Activated naive CD8-positive, alpha-beta T cell treated with anti-CD3 and anti-CD28 coated beads, Interleukin-2, amount 10 ng/mL, durations not matched to agents 7 days and 5 days (primary cell): ENCODE results near the gene ITGA1. TPM values are rescaled to one million over a fixed set of nuclear protein-coding genes. Genes with fewer than 3 reads are reported as not detected.

Experiments used
- ATAC-seq: fragments of 150-1000 bp; cut with Tn5 transposase; one replicate; pipeline ENCODE4 v1.10.0; 2021; ENCODE audit warnings: low read depth, moderate library complexity
- POLR2A ChIA-PET: fragments of 350-600 bp; sonication (Branson Sonifier 250); formaldehyde crosslinking; loops from one replicate; lab custom pipeline; 2021; ENCODE audit warnings: antibody characterized with exemption; lab: Charles Lee
- DNase-seq: peaks from one replicate; pipeline ENCODE4 v3.0.0; 2021
- H3K27ac Mint-ChIP-seq: one replicate; pipeline ENCODE4 v1.8.0; 2022; ENCODE audit warnings: mild to moderate bottlenecking, mixed read lengths
- H3K27me3 Mint-ChIP-seq: one replicate; pipeline ENCODE4 v1.8.0; 2022; ENCODE audit warnings: mild to moderate bottlenecking, moderate library complexity, mixed read lengths
- H3K36me3 Mint-ChIP-seq: one replicate; pipeline ENCODE4 v1.8.0; 2021; ENCODE audit warnings: mild to moderate bottlenecking, mixed read lengths
- H3K4me1 Mint-ChIP-seq: one replicate; pipeline ENCODE4 v1.8.0; 2021; ENCODE audit warnings: mixed read lengths
- H3K4me3 Mint-ChIP-seq: one replicate; pipeline ENCODE4 v1.8.0; 2022; ENCODE audit warnings: mild to moderate bottlenecking, moderate library complexity, mixed read lengths
- H3K9me3 Mint-ChIP-seq: one replicate; pipeline ENCODE4 v1.8.0; 2021; ENCODE audit warnings: mixed read lengths
- total RNA-seq, 2 experiments: library from RNA; stranded (reverse); gene quantifications; one replicate each; pipeline ENCODE4 v1.2.3, GENCODE V29; 2021

ITGA1 gene
- total RNA-seq, 2 experiments from 2014 or later = 21.7 to 23.6 TPM

DNA sequence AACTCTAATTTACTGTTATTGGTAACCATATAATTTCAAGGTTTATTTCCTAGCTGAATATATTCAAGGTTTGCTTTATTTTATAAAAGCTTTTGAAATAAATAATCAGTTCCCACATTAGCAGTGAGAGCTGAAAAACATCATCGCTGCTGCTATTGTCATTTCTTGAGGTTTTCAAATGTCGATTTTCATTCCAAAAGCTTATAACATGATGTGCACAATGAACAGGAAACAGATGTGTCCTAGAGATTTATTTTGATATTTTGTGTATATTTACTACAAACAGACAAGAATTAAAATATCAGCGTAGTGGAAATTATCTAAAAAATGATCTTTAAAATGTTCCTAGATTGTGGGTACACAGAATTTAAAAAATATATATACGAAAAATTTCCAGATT is 10.5 kb upstream of the ITGA1 start:
- no peak overlapping the region for H3K4me3 Mint-ChIP-seq
- H3K9me3 Mint-ChIP-seq = no peaks in the 10 kb centered on the region
- H3K27ac Mint-ChIP-seq = no peak overlapping the region
- H3K36me3 Mint-ChIP-seq = peaks cover 5% of the 10 kb centered on the region
- ATAC-seq (no peak), DNase-seq (no peak)
- H3K27me3 Mint-ChIP-seq = no peaks in the 10 kb centered on the region
- peaks cover 36% of the 10 kb centered on the region for H3K4me1 Mint-ChIP-seq
- POLR2A ChIA-PET = interaction anchor here (0.7 to 1.7 kb wide), 3 partner anchors 12 to 37 kb away, joined by 3 to 4 read pairs (median 3); no protein-coding TSS in a partner anchor

DNA sequence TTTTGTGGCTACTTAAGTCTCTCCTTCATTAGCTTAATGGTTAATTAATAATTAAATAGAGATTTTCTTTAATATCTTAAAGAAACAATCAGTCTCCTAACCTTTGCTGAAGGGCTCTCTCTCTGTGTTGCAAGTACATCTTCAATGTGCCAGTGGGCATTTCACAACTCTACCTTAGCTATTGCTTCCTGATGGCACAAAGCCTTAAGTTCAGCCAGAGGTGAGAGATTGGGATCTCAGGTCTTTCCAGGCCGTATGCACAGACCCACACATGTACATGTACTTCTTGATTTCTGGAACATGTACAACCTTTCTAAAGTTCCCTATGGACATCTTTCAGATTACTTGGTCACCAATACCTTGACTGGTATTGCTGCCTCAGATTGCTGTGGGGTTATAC is 8.9 kb upstream of the ITGA1 start:
- H3K36me3 Mint-ChIP-seq = peaks cover 4% of the 10 kb centered on the region

DNA sequence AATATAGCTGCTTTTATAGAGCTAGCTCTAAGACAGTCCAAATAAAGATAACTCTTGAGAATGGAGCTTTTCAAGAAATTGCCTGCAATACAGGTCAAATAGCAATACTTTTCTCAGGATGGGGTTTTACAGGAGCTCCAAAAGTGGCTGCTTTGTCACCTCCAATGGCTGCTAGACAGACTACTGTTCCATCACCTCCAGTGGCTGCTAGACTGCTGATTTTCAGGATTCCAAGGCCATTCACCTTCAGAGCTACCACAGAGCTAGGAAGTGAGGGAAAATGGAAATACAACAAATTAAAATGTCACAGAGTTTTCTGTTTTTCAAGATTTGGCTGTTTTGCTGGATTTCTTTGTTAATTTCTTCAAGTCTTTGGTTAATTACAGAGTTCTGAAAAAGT is 8.5 kb upstream of the ITGA1 start:
- POLR2A ChIA-PET = no interaction called here
- no peak overlapping the region for H3K4me3 Mint-ChIP-seq
- ATAC-seq = no peak
- no peak for DNase-seq
- H3K36me3 Mint-ChIP-seq = peaks cover 4% of the 10 kb centered on the region
- no peak overlapping the region for H3K27ac Mint-ChIP-seq
- H3K27me3 Mint-ChIP-seq = no peaks in the 10 kb centered on the region
- peaks cover 27% of the 10 kb centered on the region for H3K4me1 Mint-ChIP-seq
- no peaks in the 10 kb centered on the region for H3K9me3 Mint-ChIP-seq

More for the DNA sequence above, 8.9 kb upstream of the ITGA1 start:
- DNase-seq (no peak), ATAC-seq (no peak)
- POLR2A ChIA-PET = no interaction called here
- Mint-ChIP-seq H3K27me3 (no peaks in the 10 kb centered on the region), H3K4me1 (peaks cover 30% of the 10 kb centered on the region), H3K9me3 (no peaks in the 10 kb centered on the region), H3K4me3 (no peak overlapping the region), H3K27ac (no peak overlapping the region)

DNA sequence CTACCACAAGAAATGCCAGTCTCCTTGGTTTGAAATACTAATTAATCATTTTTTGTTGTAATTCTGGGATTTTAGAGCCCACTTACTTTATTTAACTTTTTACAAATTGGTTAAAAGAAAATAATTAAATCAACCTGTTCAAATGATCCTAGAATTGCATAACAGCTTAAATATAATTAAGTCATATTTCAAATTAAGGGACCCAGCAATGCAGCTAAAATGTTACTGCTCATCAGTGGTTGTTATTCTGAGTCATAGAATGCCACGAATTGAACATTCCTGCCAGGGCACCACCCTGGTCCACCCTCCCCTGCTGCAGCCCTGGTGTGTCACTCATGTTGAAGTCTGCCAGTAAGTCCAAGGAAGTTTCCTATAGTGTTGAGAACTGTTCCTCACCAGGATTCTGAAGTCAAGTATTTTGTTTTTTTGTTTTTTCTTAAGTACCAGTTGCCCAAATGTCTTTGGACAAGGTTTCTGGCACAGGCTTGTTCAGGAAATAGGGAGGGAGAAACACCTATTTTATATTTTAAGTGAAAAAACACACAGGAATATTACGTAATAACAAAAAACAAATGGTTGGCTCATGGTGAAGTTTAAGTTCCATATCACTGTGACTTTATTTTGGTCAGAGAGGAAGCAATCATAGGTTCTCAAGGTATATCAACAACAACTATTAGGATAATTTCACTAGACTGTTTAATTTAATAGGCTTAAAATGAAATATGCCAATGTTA is 4.3 kb upstream of the ITGA1 start:
- POLR2A ChIA-PET = no interaction called here
- no peaks in the 10 kb centered on the region for H3K9me3 Mint-ChIP-seq
- ATAC-seq (no peak), DNase-seq (no peak)
- H3K27ac Mint-ChIP-seq = no peak overlapping the region
- H3K4me3 Mint-ChIP-seq = no peak overlapping the region
- no peaks in the 10 kb centered on the region for H3K27me3 Mint-ChIP-seq
- peaks cover 19% of the 10 kb centered on the region for H3K4me1 Mint-ChIP-seq
- no peaks in the 10 kb centered on the region for H3K36me3 Mint-ChIP-seq

DNA sequence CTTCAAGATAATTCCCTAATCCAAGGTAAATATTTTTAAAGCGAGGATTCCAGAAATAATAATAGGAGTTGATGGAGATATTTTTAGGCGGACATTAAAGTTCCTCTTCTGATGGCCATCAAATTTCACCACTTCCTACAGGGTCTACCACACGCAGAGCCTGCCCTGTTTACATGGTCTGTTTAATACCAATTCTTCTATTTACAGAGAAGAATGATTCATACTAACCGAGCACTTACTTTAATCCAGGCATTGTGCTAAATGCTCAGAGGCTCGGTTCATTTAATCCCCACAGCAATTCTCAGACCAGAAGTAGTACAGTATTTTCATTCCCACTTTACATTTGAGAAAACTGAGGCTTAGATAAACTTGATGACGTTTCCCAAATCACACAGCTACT is 3.0 kb upstream of the ITGA1 start:
- H3K4me3 Mint-ChIP-seq = no peak overlapping the region
- H3K27ac Mint-ChIP-seq = no peak overlapping the region
- H3K4me1 Mint-ChIP-seq = peaks cover 27% of the 10 kb centered on the region
- H3K9me3 Mint-ChIP-seq = no peaks in the 10 kb centered on the region
- ATAC-seq (no peak), DNase-seq (no peak)
- H3K27me3 Mint-ChIP-seq = no peaks in the 10 kb centered on the region
- POLR2A ChIA-PET = no interaction called here
- no peaks in the 10 kb centered on the region for H3K36me3 Mint-ChIP-seq

DNA sequence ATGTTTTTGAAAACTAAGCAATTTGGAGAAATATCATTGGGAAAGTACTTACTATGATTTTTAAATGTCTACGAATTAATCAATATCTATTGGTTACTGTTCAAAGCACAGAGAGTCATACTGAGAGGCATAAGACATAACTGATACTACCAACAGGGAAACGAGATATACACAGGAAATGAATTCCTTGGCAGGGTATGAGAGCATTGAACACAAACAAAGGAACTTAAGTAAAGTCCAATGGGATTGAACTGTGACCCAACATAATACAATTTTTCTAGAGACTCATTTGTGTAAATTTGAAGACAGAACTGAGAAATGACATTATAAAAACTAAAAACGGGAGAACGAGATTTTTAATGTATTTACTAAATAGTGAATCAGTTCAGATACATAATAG is 1.3 kb upstream of the ITGA1 start:
- Mint-ChIP-seq H3K27me3 (no peaks in the 10 kb centered on the region), H3K4me1 (peaks cover 36% of the 10 kb centered on the region), H3K36me3 (peaks cover 8% of the 10 kb centered on the region), H3K27ac (no peak overlapping the region), H3K9me3 (no peaks in the 10 kb centered on the region), H3K4me3 (no peak overlapping the region)
- DNase-seq (no peak), ATAC-seq (no peak)
- POLR2A ChIA-PET = interaction anchor here (2.4 kb wide), 1 partner anchor 13 kb away, joined by 21 read pairs; no protein-coding TSS in a partner anchor

DNA sequence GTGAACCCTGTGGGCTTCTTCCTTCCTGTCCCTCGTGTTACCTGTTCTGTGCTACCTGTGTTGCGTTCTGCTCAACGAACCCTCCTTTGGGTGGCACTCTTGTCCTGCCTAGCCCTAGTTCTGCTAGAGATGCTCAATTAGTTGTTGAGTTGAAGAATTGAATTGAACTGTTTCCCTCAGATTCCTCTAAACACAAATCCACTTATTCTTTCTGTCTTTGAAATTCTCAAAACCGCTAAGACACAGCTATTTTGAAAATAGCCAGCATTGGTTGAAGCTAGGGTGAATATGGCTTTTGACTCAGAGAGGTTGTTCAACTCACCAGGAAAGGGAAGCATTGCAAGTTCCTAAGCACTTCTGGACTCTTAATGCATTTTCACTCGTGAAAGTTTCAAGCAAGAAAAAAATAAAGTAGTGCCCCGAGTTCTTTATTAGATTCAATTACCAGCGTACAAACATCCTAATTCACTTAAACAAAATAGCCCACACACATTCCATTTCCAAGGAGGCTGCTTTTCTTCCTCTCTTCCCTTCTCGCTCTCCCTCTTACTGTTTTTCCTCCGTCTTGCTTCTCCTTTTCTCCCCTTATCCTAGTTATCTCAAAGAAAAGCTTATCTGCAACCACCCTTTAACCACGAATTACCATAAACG is 642 bp upstream of the ITGA1 start:
- DNase-seq (no peak), ATAC-seq (peak; percentile 32)
- Mint-ChIP-seq H3K4me1 (peaks cover 36% of the 10 kb centered on the region), H3K9me3 (no peaks in the 10 kb centered on the region), H3K27ac (peak overlapping the region; percentile 78), H3K4me3 (peak overlapping the region; percentile 90), H3K36me3 (peaks cover 8% of the 10 kb centered on the region), H3K27me3 (no peaks in the 10 kb centered on the region)
- POLR2A ChIA-PET = interaction anchor here (1.3 to 2.4 kb wide), 3 partner anchors 11 to 61 kb away, joined by 5 to 21 read pairs (median 8); no protein-coding TSS in a partner anchor

DNA sequence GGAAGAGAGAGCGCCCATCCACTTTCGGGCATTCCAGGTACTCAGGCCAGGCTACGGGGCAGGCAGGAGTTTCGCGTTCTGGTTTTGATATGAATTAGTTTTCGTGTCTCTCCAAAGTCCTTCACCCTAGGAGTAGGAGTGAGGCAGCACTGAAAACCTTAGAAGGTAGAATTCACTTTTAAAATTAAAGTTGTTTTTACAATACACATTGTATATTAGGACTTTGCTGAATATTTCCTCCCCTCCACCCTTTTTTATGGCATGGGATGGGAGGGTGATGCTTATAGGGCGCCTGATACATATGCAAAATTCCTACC is 747 bp downstream of the ITGA1 start:
- H3K36me3 Mint-ChIP-seq = peaks cover 9% of the 10 kb centered on the region
- peak overlapping the region; percentile 90 for H3K4me3 Mint-ChIP-seq
- H3K27me3 Mint-ChIP-seq = no peaks in the 10 kb centered on the region
- H3K9me3 Mint-ChIP-seq = no peaks in the 10 kb centered on the region
- peaks cover 32% of the 10 kb centered on the region for H3K4me1 Mint-ChIP-seq
- DNase-seq (no peak), ATAC-seq (no peak)
- POLR2A ChIA-PET = interaction anchor here (1.3 to 2.4 kb wide), 3 partner anchors 11 to 62 kb away, joined by 5 to 21 read pairs (median 8); no protein-coding TSS in a partner anchor
- no peak overlapping the region for H3K27ac Mint-ChIP-seq

DNA sequence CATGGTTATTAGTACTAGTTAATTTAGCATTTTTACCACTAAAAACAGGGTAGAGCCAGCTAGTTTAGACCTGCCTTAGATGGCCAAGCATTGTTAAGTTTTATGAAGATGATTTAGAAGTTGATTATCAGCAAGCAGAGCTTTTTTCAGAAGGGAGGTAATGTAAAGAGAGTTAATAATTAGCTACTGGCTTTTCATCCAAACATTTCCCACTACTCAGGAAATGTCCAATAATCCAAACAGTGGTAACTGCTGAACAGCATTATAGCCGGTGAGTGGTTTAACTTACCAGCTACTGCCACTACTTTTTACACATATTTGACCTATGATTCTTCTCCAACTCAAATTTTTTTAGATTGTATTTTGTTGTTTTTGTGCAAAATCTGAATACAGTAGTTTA is 1.7 kb downstream of the ITGA1 start:
- ATAC-seq (no peak), DNase-seq (no peak)
- H3K4me1 Mint-ChIP-seq = peaks cover 31% of the 10 kb centered on the region
- H3K27ac Mint-ChIP-seq = no peak overlapping the region
- peaks cover 9% of the 10 kb centered on the region for H3K36me3 Mint-ChIP-seq
- POLR2A ChIA-PET = interaction anchor here (0.8 to 2.5 kb wide), 2 partner anchors 10 to 13 kb away, joined by 4 to 12 read pairs; no protein-coding TSS in a partner anchor
- no peaks in the 10 kb centered on the region for H3K9me3 Mint-ChIP-seq
- peak overlapping the region; percentile 90 for H3K4me3 Mint-ChIP-seq
- no peaks in the 10 kb centered on the region for H3K27me3 Mint-ChIP-seq

DNA sequence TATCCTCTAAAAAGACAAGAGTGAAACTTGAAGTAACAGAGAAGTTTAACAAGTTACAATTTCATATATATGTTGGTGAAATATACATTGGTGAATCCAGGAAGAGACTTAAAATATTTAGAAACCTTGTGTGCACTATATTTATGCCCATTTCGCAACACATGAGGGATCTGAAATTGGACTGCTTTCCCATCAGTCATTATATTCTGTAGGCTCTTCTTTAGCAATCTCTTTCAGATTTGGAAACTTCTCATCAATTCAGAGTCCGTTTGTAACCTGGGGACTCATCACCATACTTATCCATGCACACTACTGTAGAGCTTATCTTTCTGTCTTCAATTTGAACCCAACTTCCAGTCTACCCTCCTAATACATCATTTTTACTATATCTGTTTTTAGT is 2.1 kb downstream of the ITGA1 start:
- Mint-ChIP-seq H3K4me1 (peaks cover 31% of the 10 kb centered on the region), H3K27ac (no peak overlapping the region), H3K4me3 (no peak overlapping the region), H3K9me3 (no peaks in the 10 kb centered on the region), H3K36me3 (peaks cover 12% of the 10 kb centered on the region), H3K27me3 (no peaks in the 10 kb centered on the region)
- DNase-seq (no peak), ATAC-seq (no peak)
- POLR2A ChIA-PET = interaction anchor here (2.5 kb wide), 1 partner anchor 9 kb away, joined by 12 read pairs; no protein-coding TSS in a partner anchor

DNA sequence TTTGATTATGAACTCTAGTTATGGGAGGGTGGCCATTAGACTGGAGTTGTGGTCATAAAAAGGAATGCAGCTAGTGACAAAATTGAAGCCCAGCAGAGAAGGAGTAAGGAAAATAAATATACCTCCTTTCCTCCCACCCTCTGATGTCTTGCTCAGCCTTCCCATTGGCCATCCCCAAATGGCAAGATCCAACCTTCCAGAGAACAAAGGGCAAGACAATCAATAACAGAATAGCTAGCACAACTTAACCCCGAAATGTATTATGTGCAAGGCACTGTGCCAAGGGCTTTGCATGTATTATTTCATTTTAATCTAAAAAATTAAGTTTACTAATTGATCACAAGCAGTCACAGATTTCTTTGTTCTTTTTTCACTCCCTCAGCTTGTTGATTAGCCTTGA is 3.6 kb downstream of the ITGA1 start:
- no peak for ATAC-seq
- no peak overlapping the region for H3K4me3 Mint-ChIP-seq

DNA sequence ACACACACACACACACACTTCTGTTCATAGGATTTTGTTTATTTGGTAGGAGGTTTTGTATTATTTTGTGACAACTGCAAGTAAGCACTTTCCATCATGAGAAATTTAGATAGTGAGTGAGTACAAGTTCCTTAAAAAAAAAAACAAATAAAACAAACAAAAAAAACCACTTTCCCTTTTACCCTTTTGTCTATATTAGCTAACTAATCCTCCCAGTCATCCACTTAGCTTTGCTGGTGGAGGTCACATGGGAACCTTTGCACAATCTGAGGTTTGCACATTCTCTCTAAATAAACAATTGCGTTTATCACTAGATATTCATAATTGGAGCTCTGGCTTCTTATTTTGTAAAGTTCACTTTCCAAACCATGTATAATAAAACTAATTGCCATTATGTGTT is 6.8 kb downstream of the ITGA1 start:
- no peaks in the 10 kb centered on the region for H3K9me3 Mint-ChIP-seq
- DNase-seq = no peak
- H3K36me3 Mint-ChIP-seq = peaks cover 15% of the 10 kb centered on the region
- no peak for ATAC-seq
- H3K4me3 Mint-ChIP-seq = no peak overlapping the region
- POLR2A ChIA-PET = no interaction called here
- H3K4me1 Mint-ChIP-seq = peaks cover 28% of the 10 kb centered on the region
- H3K27me3 Mint-ChIP-seq = no peaks in the 10 kb centered on the region
- H3K27ac Mint-ChIP-seq = no peak overlapping the region

More for the DNA sequence above, 3.6 kb downstream of the ITGA1 start:
- no peak for DNase-seq
- Mint-ChIP-seq H3K4me1 (peaks cover 28% of the 10 kb centered on the region), H3K27me3 (no peaks in the 10 kb centered on the region), H3K27ac (no peak overlapping the region), H3K36me3 (peaks cover 12% of the 10 kb centered on the region), H3K9me3 (no peaks in the 10 kb centered on the region)
- POLR2A ChIA-PET = interaction anchor here (2.5 kb wide), 1 partner anchor 8 kb away, joined by 12 read pairs; no protein-coding TSS in a partner anchor

DNA sequence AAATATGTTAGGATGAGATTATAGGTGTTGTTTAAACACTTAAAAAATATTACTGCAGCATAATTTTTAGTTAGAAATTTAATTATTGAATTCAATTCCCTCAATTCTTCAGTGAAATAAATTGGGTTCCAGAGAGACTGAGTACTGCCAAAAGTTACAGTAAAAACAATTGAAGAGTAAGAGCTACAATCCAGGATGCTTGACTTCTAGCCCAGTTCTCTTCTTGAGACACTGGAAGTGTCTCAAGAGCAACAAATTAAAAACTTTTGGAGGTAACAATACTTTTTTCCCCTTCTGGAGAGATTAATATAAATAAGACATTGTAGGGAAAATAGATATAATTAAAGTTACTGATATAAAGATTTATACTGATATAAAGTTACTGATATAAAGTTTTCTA is 8.3 kb downstream of the ITGA1 start:
- POLR2A ChIA-PET = no interaction called here
- no peak for ATAC-seq
- H3K36me3 Mint-ChIP-seq = peaks cover 13% of the 10 kb centered on the region
- H3K27ac Mint-ChIP-seq = no peak overlapping the region
- H3K27me3 Mint-ChIP-seq = no peaks in the 10 kb centered on the region
- no peak overlapping the region for H3K4me3 Mint-ChIP-seq
- no peak for DNase-seq
- H3K9me3 Mint-ChIP-seq = no peaks in the 10 kb centered on the region
- H3K4me1 Mint-ChIP-seq = peaks cover 18% of the 10 kb centered on the region
